ENCODE measurements around the gene WNT10A. TPM values are rescaled to one million over a fixed set of nuclear protein-coding genes. Genes with fewer than 3 reads are reported as not detected.

The WNT10A gene
- total and polyA plus RNA-seq, 2 of the 8 experiments (the other 6 are each of a cell fraction or from before 2014, with no cell fraction given) = 0.05 TPM; not detected in 1

DNA sequence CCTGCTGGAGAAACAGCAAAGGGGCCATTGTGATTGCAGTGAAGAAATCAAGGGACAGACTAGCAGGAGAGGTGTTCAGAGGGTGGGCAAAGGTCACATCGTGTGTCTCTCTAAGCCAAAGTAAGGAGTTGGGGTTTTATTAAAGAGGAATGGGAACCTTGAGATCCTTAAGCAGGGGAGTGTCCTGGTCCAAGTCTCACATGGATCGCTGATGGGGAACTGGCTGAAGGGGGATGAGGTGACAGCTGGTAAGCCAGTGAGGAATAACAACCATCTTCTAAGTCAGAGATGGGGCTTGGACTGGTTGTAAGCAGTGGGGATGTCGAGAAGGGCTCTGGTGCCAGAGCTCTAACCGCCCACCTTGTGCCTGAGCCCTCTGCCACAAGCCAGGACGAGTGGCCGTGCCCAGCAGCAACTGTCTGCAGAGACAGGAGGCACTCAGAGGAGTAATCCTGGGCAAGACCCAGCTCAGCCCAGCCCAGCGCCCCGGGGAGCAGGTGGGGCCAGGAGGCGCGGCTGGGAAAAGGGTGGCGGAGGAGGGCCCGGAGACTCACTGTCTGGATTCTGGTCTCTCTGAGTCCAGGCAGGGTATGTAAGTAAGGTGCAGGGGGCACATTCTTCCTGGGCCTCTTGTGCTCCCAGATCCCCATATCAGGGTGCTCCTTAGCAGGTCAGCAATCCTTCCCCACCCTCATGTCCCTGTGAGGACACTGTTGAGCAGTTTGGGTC, 13.7 kb downstream of the WNT10A start (continued):
- TF ChIP-seq, protein P1, sequence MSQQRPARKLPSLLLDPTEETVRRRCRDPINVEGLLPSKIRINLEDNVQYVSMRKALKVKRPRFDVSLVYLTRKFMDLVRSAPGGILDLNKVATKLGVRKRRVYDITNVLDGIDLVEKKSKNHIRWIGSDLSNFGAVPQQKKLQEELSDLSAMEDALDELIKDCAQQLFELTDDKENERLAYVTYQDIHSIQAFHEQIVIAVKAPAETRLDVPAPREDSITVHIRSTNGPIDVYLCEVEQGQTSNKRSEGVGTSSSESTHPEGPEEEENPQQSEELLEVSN (IDR thresholded peaks at IDR 0.05) = no peak
- peak; percentile 15 for TF ChIP-seq EZH2 (IDR thresholded peaks at IDR 0.05; ENCODE audit: low read depth, low read length, severe bottlenecking)
- no peak for TF ChIP-seq HDAC2 (IDR thresholded peaks at IDR 0.05; ENCODE audit: borderline replicate concordance in 1 of 2, low read depth in 2 of 2, low read length in 2 of 2)
- no peak for TF ChIP-seq RAD21 (IDR thresholded peaks at IDR 0.05 in 1 of 2, conservative IDR thresholded peaks at IDR 0.05 in 1 of 2; ENCODE audit: low read depth in 2 of 2, low read length in 2 of 2)
- TF ChIP-seq, protein P2, sequence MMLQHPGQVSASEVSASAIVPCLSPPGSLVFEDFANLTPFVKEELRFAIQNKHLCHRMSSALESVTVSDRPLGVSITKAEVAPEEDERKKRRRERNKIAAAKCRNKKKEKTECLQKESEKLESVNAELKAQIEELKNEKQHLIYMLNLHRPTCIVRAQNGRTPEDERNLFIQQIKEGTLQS (IDR thresholded peaks at IDR 0.05; ENCODE audit: insufficient read depth, low read depth, low read length) = no peak
- no peak for TF ChIP-seq BRCA1 (IDR thresholded peaks at IDR 0.05; ENCODE audit: low read depth, low read length)
- TF ChIP-seq CHD2 (IDR thresholded peaks at IDR 0.05; ENCODE audit: low read length) = no peak
- no peak for TF ChIP-seq EP300 (IDR thresholded peaks at IDR 0.05; ENCODE audit: borderline replicate concordance in 1 of 2, low read depth in 2 of 2, low read length in 2 of 2)
- no peak for TF ChIP-seq KDM5A (IDR thresholded peaks at IDR 0.05; ENCODE audit: low read length)

Data from H1 (cell line).